HepG2 (cell line): ENCODE results near the gene DCAF6. TPM values are rescaled to one million over a fixed set of nuclear protein-coding genes. Genes with fewer than 3 reads are reported as not detected.

Source experiments
- BRF2 ChIP-seq: sonication (generic); formaldehyde crosslinking; IDR thresholded peaks from 2 replicates; pipeline ENCODE4 v1.8.1; 2022; ENCODE audit warnings: mild to moderate bottlenecking, missing genetic modification reagents
- CEBPB ChIP-seq: IDR thresholded peaks from 2 replicates; pipeline ENCODE4 v1.6.1; 2011; ENCODE audit warnings: low read depth, low read length, improper control_type of control experiment, borderline replicate concordance
- CEBPG ChIP-seq: IDR thresholded peaks from 2 replicates; pipeline ENCODE4 v1.6.1; 2016
- FOXA3 ChIP-seq: IDR thresholded peaks from 2 replicates; pipeline ENCODE4 v1.6.1; 2016; ENCODE audit warnings: missing genetic modification reagents, missing compliant biosample characterization
- GZF1 ChIP-seq: sonication (generic); formaldehyde crosslinking; IDR thresholded peaks from 2 replicates; pipeline ENCODE4 v1.5.1; 2020; ENCODE audit warnings: mild to moderate bottlenecking, missing genetic modification reagents
- IRF9 ChIP-seq: sonication (generic); formaldehyde crosslinking; IDR thresholded peaks from 2 replicates; pipeline ENCODE4 v1.8.0; 2022; ENCODE audit warnings: missing genetic modification reagents, mild to moderate bottlenecking, borderline replicate concordance
- KDM2A ChIP-seq: sonication (generic); formaldehyde crosslinking; IDR thresholded peaks from 2 replicates; pipeline ENCODE4 v1.4.0; 2020; ENCODE audit warnings: low read depth, missing genetic modification reagents, borderline replicate concordance
- MXD4 ChIP-seq: IDR thresholded peaks from 2 replicates; pipeline ENCODE4 v1.6.1; 2016; ENCODE audit warnings: mild to moderate bottlenecking, missing biosample characterization, missing genetic modification reagents
- MXI1 ChIP-seq: IDR thresholded peaks from 3 replicates; pipeline ENCODE4 v1.6.1; 2012; ENCODE audit warnings: low read depth, low read length, inconsistent platforms, borderline replicate concordance
- NR1H2 ChIP-seq: sonication (generic); formaldehyde crosslinking; IDR thresholded peaks from 2 replicates; pipeline ENCODE4 v1.8.1; 2022; ENCODE audit warnings: low read depth, missing genetic modification reagents, borderline replicate concordance
- PAX8 ChIP-seq: sonication (generic); formaldehyde crosslinking; IDR thresholded peaks from 2 replicates; pipeline ENCODE4 v1.8.0; 2022; ENCODE audit warnings: mild to moderate bottlenecking, missing genetic modification reagents, borderline replicate concordance
- POLR2A ChIP-seq, 2 experiments: IDR thresholded peaks; 2 replicates each; pipeline ENCODE4 v1.6.1; 2011; ENCODE audit warnings: low read depth in 2 of 2, low read length in 2 of 2, mild to moderate bottlenecking in 1 of 2, moderate library complexity in 1 of 2; ENCODE audit not compliant: insufficient read depth in 1 of 2
- SNAI1 ChIP-seq: sonication (generic); formaldehyde crosslinking; IDR thresholded peaks from 2 replicates; pipeline ENCODE4 v1.5.0; 2020; ENCODE audit warnings: mild to moderate bottlenecking, missing genetic modification reagents, borderline replicate concordance
- ZBTB1 ChIP-seq: sonication (generic); formaldehyde crosslinking; IDR thresholded peaks from 2 replicates; pipeline ENCODE4 v1.4.0; 2020; ENCODE audit warnings: missing genetic modification reagents, borderline replicate concordance
- ZNF207 ChIP-seq: fragments of 450-650 bp; IDR thresholded peaks from 2 replicates; pipeline ENCODE4 v1.6.1; 2016; ENCODE audit warnings: antibody characterized with exemption, borderline replicate concordance
- ZNF572 ChIP-seq: sonication (generic); formaldehyde crosslinking; IDR thresholded peaks from 2 replicates; pipeline ENCODE4 v1.5.1; 2020; ENCODE audit warnings: mild to moderate bottlenecking, missing genetic modification reagents
- ZNF709 ChIP-seq: sonication (generic); formaldehyde crosslinking; IDR thresholded peaks from 2 replicates; pipeline ENCODE4 v1.5.0; 2020; ENCODE audit warnings: mild to moderate bottlenecking, missing genetic modification reagents
- ZNF776 ChIP-seq: sonication (generic); formaldehyde crosslinking; IDR thresholded peaks from 2 replicates; pipeline ENCODE4 v1.4.0; 2020; ENCODE audit warnings: mild to moderate bottlenecking, missing genetic modification reagents
- polyA plus RNA-seq, 8 experiments: library from polyadenylated mRNA; depleted of rRNA in 3 of 8; stranded (reverse) in 7 of 8; unstranded in 1 of 8; fragments of >200 nt; fragmentation: Illumina TruSeq in 4 of 8; extraction: Trizol in 4 of 8; gene quantifications; 2 replicates each; pipeline versions ENCODE4 v1.2.1 to v1.2.3, GENCODE V29; 2011 to 2016; ENCODE audit warnings: low read depth in 4 of 8, missing spikeins in 1 of 8, mixed read lengths in 1 of 8; ENCODE audit not compliant: insufficient read depth in 1 of 8
- total RNA-seq, 5 experiments: library from RNA; depleted of rRNA; stranded (reverse); fragments of >200 nt; fragmentation: Illumina TruSeq; extraction: Trizol; gene quantifications; 2 replicates each; pipeline ENCODE4 v1.2.3, GENCODE V29; 2016; ENCODE audit warnings: low read depth in 1 of 5
- TF ChIP-seq, protein P1 (sequence below): sonication (generic); formaldehyde crosslinking; IDR thresholded peaks from 2 replicates; pipeline ENCODE4 v1.4.0; 2020; ENCODE audit warnings: mild to moderate bottlenecking, missing genetic modification reagents, borderline replicate concordance
- TF ChIP-seq, protein P2 (sequence below): sonication (generic); formaldehyde crosslinking; IDR thresholded peaks from 2 replicates; pipeline ENCODE4 v1.4.0; 2020; ENCODE audit warnings: mild to moderate bottlenecking, missing genetic modification reagents
- TF ChIP-seq, protein P3 (sequence below): sonication (generic); formaldehyde crosslinking; IDR thresholded peaks from 2 replicates; pipeline ENCODE4 v1.5.1; 2020; ENCODE audit warnings: missing genetic modification reagents, mild to moderate bottlenecking, borderline replicate concordance
- TF ChIP-seq, protein P4 (sequence below): sonication (generic); formaldehyde crosslinking; IDR thresholded peaks from 2 replicates; pipeline ENCODE4 v1.8.0; 2022; ENCODE audit warnings: mild to moderate bottlenecking, missing genetic modification reagents, moderate library complexity

DCAF6 gene
- total and polyA plus RNA-seq, 2 of the 13 experiments (the other 11 are each of a cell fraction or from before 2014, with no cell fraction given), result 24.7 to 33.7 TPM

DNA sequence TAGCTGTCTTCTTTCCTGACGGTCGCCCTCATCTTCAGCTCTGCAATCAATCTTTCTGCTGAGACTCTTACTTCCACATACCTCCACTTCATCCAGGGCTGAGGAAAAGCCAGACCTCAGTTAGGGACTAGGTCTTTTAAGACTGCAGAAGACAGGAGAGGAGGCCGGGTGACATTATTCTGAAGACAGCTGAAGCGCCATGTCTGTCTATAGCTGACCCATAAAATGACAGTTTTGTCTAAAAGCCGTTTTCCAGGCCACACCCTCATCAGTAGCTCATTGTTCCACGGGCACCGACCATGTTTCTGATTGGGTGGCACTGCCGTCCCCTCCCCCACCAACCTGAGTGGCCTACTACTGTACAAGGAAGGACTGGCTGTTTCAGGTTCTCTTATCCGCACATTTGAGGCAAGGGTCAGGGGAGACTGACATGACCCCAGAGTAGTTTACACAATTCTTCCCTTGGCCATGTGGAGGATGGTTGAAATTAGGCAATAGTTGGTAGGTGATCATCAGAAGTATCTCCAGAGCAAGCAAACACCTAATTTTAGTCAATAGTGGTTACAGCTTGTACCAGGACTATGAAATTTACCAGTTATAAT, 22.5 kb upstream of the DCAF6 start, which contains the start of gene ADCY10 (continued):
- TF ChIP-seq, protein P1, sequence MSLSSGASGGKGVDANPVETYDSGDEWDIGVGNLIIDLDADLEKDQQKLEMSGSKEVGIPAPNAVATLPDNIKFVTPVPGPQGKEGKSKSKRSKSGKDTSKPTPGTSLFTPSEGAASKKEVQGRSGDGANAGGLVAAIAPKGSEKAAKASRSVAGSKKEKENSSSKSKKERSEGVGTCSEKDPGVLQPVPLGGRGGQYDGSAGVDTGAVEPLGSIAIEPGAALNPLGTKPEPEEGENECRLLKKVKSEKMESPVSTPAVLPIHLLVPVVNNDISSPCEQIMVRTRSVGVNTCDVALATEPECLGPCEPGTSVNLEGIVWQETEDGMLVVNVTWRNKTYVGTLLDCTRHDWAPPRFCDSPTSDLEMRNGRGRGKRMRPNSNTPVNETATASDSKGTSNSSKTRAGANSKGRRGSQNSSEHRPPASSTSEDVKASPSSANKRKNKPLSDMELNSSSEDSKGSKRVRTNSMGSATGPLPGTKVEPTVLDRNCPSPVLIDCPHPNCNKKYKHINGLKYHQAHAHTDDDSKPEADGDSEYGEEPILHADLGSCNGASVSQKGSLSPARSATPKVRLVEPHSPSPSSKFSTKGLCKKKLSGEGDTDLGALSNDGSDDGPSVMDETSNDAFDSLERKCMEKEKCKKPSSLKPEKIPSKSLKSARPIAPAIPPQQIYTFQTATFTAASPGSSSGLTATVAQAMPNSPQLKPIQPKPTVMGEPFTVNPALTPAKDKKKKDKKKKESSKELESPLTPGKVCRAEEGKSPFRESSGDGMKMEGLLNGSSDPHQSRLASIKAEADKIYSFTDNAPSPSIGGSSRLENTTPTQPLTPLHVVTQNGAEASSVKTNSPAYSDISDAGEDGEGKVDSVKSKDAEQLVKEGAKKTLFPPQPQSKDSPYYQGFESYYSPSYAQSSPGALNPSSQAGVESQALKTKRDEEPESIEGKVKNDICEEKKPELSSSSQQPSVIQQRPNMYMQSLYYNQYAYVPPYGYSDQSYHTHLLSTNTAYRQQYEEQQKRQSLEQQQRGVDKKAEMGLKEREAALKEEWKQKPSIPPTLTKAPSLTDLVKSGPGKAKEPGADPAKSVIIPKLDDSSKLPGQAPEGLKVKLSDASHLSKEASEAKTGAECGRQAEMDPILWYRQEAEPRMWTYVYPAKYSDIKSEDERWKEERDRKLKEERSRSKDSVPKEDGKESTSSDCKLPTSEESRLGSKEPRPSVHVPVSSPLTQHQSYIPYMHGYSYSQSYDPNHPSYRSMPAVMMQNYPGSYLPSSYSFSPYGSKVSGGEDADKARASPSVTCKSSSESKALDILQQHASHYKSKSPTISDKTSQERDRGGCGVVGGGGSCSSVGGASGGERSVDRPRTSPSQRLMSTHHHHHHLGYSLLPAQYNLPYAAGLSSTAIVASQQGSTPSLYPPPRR, result no peak
- TF ChIP-seq, protein P2, sequence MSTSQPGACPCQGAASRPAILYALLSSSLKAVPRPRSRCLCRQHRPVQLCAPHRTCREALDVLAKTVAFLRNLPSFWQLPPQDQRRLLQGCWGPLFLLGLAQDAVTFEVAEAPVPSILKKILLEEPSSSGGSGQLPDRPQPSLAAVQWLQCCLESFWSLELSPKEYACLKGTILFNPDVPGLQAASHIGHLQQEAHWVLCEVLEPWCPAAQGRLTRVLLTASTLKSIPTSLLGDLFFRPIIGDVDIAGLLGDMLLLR (CRISPR knock-in tag), result no peak
- TF ChIP-seq PAX8 (CRISPR knock-in tag), result no peak
- TF ChIP-seq, protein P3, sequence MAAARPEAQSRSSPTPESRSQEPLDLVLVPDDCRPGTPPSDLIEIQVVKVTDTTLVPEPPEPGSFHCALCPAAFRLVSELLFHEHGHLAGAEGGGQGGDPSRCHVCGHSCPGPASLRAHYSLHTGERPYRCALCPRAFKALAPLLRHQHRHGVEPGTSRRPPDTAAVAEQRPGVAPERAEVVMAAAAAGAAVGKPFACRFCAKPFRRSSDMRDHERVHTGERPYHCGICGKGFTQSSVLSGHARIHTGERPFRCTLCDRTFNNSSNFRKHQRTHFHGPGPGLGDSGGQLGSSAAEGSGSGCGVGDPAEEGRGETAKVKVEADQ (CRISPR knock-in tag), result no peak
- TF ChIP-seq SNAI1 (CRISPR knock-in tag), result no peak
- TF ChIP-seq ZNF207, result no peak
- TF ChIP-seq ZBTB1, result no peak
- peak; percentile 87 for TF ChIP-seq CEBPG (CRISPR knock-in tag)
- TF ChIP-seq ZNF709 (CRISPR knock-in tag), result no peak
- no peak for TF ChIP-seq ZNF572 (CRISPR knock-in tag)
- no peak for TF ChIP-seq IRF9
- peak; percentile 91 for TF ChIP-seq CEBPB
- TF ChIP-seq, protein P4, sequence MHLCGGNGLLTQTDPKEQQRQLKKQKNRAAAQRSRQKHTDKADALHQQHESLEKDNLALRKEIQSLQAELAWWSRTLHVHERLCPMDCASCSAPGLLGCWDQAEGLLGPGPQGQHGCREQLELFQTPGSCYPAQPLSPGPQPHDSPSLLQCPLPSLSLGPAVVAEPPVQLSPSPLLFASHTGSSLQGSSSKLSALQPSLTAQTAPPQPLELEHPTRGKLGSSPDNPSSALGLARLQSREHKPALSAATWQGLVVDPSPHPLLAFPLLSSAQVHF, result no peak
- peak; percentile 36; the same call in 1 of the 2 replicates for TF ChIP-seq FOXA3 (CRISPR knock-in tag)
- no peak for TF ChIP-seq MXI1
- peak in 1 of 2 experiments; percentile 37; a peak in 1 of 4 replicates for TF ChIP-seq POLR2A (IDR thresholded peaks at IDR 0.05; ENCODE audit: insufficient read depth in 1 of 2, low read depth in 2 of 2, low read length in 2 of 2)
- TF ChIP-seq MXD4, result 0 out of 2 replicates have a peak, but pooled peaks have one; percentile 25
- no peak for TF ChIP-seq GZF1
- no peak for TF ChIP-seq ZNF776
- peak; percentile 41; the same call in 1 of the 2 replicates for TF ChIP-seq KDM2A (CRISPR knock-in tag)
- TF ChIP-seq NR1H2 (CRISPR knock-in tag), result no peak
- no peak for TF ChIP-seq BRF2 (CRISPR knock-in tag)
